ENCODE data around the gene LRRK1. TPM values are rescaled to one million over a fixed set of nuclear protein-coding genes. Genes with fewer than 3 reads are reported as not detected.

The LRRK1 gene
- total and polyA plus RNA-seq, 9 donors: 6.5 to 27.3 (median 17.5) TPM

GRCh38 chr15:100875976-100876375 lies 43.2 kb upstream of the LRRK1 start:
- H3K4me1 ChIP-seq (ENCODE audit: insufficient read depth): peaks cover 2% of the 10 kb centered on the region
- no peak overlapping the region for H3K4me3 ChIP-seq
- H3K27ac ChIP-seq: no peak overlapping the region
- no peak for TF ChIP-seq CTCF (IDR thresholded peaks at IDR 0.05)
- TF ChIP-seq EP300 (IDR thresholded peaks at IDR 0.05): no peak
- no peak for TF ChIP-seq POLR2A (IDR thresholded peaks at IDR 0.05)
- intact Hi-C loops (cut with DNase I): no loop called here
- no peak for DNase-seq
- H3K27me3 ChIP-seq: no peaks in the 10 kb centered on the region
- WGBS, 3 donors: 92 to 96% (median 94%) methylated on average over 7 of the region's 7 CpGs
- H3K36me3 ChIP-seq: no peaks in the 10 kb centered on the region
- no peaks in the 10 kb centered on the region for H3K9me3 ChIP-seq

- H3K27me3 ChIP-seq: no peaks in the 10 kb centered on the region
- no peaks in the 10 kb centered on the region for H3K36me3 ChIP-seq
- H3K9me3 ChIP-seq: no peaks in the 10 kb centered on the region
- 93 to 96% (median 94%) methylated on average over 10 of the region's 10 CpGs for WGBS, 3 donors
- intact Hi-C loops (cut with DNase I): no loop called here
- H3K4me1 ChIP-seq (ENCODE audit: insufficient read depth): peaks cover 2% of the 10 kb centered on the region
- no peak for TF ChIP-seq CTCF (IDR thresholded peaks at IDR 0.05)
- TF ChIP-seq POLR2A (IDR thresholded peaks at IDR 0.05): no peak
- no peak for TF ChIP-seq EP300 (IDR thresholded peaks at IDR 0.05)
- H3K4me3 ChIP-seq: no peak overlapping the region
- DNase-seq: no peak
- H3K27ac ChIP-seq: no peak overlapping the region
Measured at GRCh38 chr15:100877551-100877950, 41.6 kb upstream of the LRRK1 start.

- no peaks in the 10 kb centered on the region for H3K36me3 ChIP-seq
- H3K4me1 ChIP-seq (ENCODE audit: insufficient read depth): peaks cover 2% of the 10 kb centered on the region
- no peak overlapping the region for H3K27ac ChIP-seq
- TF ChIP-seq POLR2A (IDR thresholded peaks at IDR 0.05): no peak
- no peak for TF ChIP-seq CTCF (IDR thresholded peaks at IDR 0.05)
- no peak for TF ChIP-seq EP300 (IDR thresholded peaks at IDR 0.05)
- H3K9me3 ChIP-seq: no peaks in the 10 kb centered on the region
- H3K4me3 ChIP-seq: no peak overlapping the region
- intact Hi-C loops (cut with DNase I): no loop called here
- 78 to 87% (median 80%) methylated on average over 10 to 11 of the region's 11 CpGs for WGBS, 3 donors
- DNase-seq: no peak
- H3K27me3 ChIP-seq: no peaks in the 10 kb centered on the region
Measured at GRCh38 chr15:100878130-100878529, 41.0 kb upstream of the LRRK1 start.

- DNase-seq: no peak
- Histone ChIP-seq H3K9me3 (no peaks in the 10 kb centered on the region), H3K36me3 (no peaks in the 10 kb centered on the region), H3K4me3 (peak overlapping the region; percentile 35), H3K27ac (no peak overlapping the region), H3K4me1 (ENCODE audit: insufficient read depth) (peaks cover 2% of the 10 kb centered on the region), H3K27me3 (no peaks in the 10 kb centered on the region)
- intact Hi-C loops (cut with DNase I): no loop called here
- WGBS, 3 donors: 49 to 53% (median 53%) methylated on average over 12 of the region's 12 CpGs
- TF ChIP-seq POLR2A (IDR thresholded peaks at IDR 0.05) (no peak), CTCF (IDR thresholded peaks at IDR 0.05) (no peak), EP300 (IDR thresholded peaks at IDR 0.05) (no peak)
Measured at GRCh38 chr15:100878648-100879047, 40.5 kb upstream of the LRRK1 start.

All from ovary (tissue), 9 donors.